Spleen (tissue), 7 donors: Measurements from ENCODE around the gene AKAP11.
A peak's percentile ranks its signal among the peaks of the same experiment; 100 is the strongest.

Experiments
- CTCF ChIP-seq, 11 experiments: fragments of 200-600 bp in 7 of 11; fragments of 450-650 bp in 4 of 11; sonication (generic) in 4 of 11; IDR thresholded peaks in 8 of 11; conservative IDR thresholded peaks in 3 of 11; 1 replicate in 7 of 11; 2 replicates in 4 of 11; pipeline versions ENCODE4 v1.4.0 to v1.8.0; 2016 to 2021; ENCODE audit warnings: antibody characterized with exemption in 11 of 11, inconsistent platforms in 4 of 11, mild to moderate bottlenecking in 1 of 11
- POLR2A ChIP-seq, 3 donors: fragments of 450-650 bp; IDR thresholded peaks; one replicate each; pipeline ENCODE4 v1.5.1; 2017; ENCODE audit warnings: antibody characterized with exemption in 3 of 3, mild to moderate bottlenecking in 1 of 3
- donor health status: DM: no; HTN: no; CAD: no; lungs with moderate emphysema.
- donor health status: DM: no; HTN: no; CAD: no.
- donor health status: DM: no; HTN: no; CAD: no.

DNA sequence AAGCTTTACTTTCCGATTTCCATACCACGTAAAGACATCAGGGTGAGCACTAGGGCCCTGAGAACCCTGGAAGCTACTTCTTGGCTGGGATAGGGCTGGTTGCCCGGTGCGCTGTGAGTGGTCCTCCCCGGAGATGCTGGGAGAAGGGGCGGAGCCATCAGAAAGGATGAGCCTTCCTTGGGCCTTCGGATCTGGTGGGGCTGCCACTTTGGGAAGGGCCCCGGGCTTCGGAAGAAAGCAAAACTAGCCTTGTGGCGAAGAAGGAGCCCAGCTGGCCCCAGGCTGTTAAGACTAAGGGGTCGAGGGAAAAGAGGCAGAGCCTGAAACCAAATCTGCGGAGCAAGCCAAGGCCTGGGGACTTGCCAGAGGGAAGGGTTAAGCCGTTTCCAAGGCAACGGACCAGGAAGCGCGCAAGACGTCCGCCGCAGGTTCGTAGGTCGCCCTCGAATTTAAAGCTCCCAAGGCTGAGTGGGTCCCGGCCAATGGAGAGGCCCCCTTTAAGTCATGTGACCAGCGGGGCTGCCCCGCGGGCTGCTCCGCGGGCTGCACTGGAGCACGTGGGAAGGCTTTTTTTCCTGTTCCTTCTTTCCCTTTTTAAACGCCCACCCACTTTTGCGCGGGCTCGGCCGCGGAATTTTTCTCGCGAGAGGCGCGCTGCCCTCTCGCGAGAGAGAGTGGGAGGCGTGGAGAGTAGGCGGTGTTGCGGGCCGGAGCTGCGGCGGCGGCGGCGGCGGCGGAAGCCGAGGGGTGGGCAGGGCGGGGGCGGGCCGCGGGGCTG is 426 bp upstream of the AKAP11 start:
- no peak for TF ChIP-seq POLR2A (IDR thresholded peaks at IDR 0.05)
- TF ChIP-seq CTCF (IDR thresholded peaks at IDR 0.05 in 8 of 11, conservative IDR thresholded peaks at IDR 0.05 in 3 of 11): peak in 3 of 11 experiments; percentile 36 to 50 (median 49)
